Endothelial cell of umbilical vein (primary cell): Measurements from ENCODE around the gene ANKRD33. TPM values are rescaled to one million over a fixed set of nuclear protein-coding genes. Genes with fewer than 3 reads are reported as not detected.

Experiments used
- BruUV-seq: library from RNA; stranded (reverse); fragments of 400-500 nt; replicated peaks from 2 replicates; lab custom pipeline; 2021; lab: Mats Ljungman, UMichigan
- CTCF ChIA-PET: fragments of 300-600, 350-600 bp; sonication (Branson Sonifier 250); formaldehyde crosslinking; loops from one replicate; lab custom pipeline; 2021; ENCODE audit warnings: antibody characterized with exemption, inconsistent platforms; lab: Charles Lee
- POLR2A ChIA-PET: fragments of 300-600, 350-600 bp; sonication (Branson Sonifier 250); formaldehyde crosslinking; loops from one replicate; lab custom pipeline; 2021; ENCODE audit warnings: antibody characterized with exemption, inconsistent platforms; lab: Charles Lee
- DNase-seq: peaks from one replicate; pipeline ENCODE4 v3.0.0-alpha.2; 2011; ENCODE audit warnings: low read depth, low spot score
- FAIRE-seq: peaks from 2 replicates; lab custom pipeline; 2011; peaks lifted over from hg19 to GRCh38; lab: Jason Lieb, UNC
- H2AFZ ChIP-seq: 2 replicates; pipeline ENCODE4 v1.6.0; 2012; ENCODE audit warnings: low read depth, low read length, control low read depth, inconsistent platforms
- H3K27ac ChIP-seq: 2 replicates; pipeline ENCODE4 v1.5.1; 2011; ENCODE audit warnings: low read depth, mild to moderate bottlenecking, control low read depth, low read length, moderate library complexity; ENCODE audit not compliant: insufficient read depth
- H3K27me3 ChIP-seq, 2 experiments: 2 replicates each; pipeline versions ENCODE4 v1.6.0 to v1.6.1; 2011; ENCODE audit warnings: low read length in 2 of 2, mixed read lengths in 1 of 2; ENCODE audit not compliant: control insufficient read depth in 2 of 2, insufficient read depth in 2 of 2
- H3K36me3 ChIP-seq, 2 experiments: 2 replicates in 1 of 2; 3 replicates in 1 of 2; pipeline ENCODE4 v1.5.1; 2011; ENCODE audit warnings: low read length in 2 of 2, mild to moderate bottlenecking in 1 of 2, moderate library complexity in 1 of 2; ENCODE audit not compliant: control insufficient read depth in 2 of 2, insufficient read depth in 2 of 2; ENCODE audit errors: extremely low read depth in 1 of 2
- H3K4me1 ChIP-seq: 3 replicates; pipeline ENCODE4 v1.5.1; 2011; ENCODE audit warnings: mild to moderate bottlenecking, low read length; ENCODE audit not compliant: control insufficient read depth, insufficient read depth; ENCODE audit errors: extremely low read depth
- H3K4me2 ChIP-seq: 2 replicates; pipeline ENCODE4 v1.6.1; 2011; ENCODE audit warnings: low read length, control low read depth, mixed read lengths; ENCODE audit not compliant: insufficient read depth
- H3K4me3 ChIP-seq, 3 experiments: fragments of 200-600 bp in 1 of 3; sonication (generic), shearing (Covaris generic) in 1 of 3; replicated peaks in 1 of 3; 2 replicates each; pipeline ENCODE4 v1.5.1; 2011 to 2016; ENCODE audit warnings: control low read depth in 3 of 3, low read length in 3 of 3, mild to moderate bottlenecking in 2 of 3, inconsistent platforms in 1 of 3, low read depth in 1 of 3, moderate library complexity in 1 of 3; ENCODE audit not compliant: insufficient read depth in 1 of 3
- H3K79me2 ChIP-seq: 2 replicates; pipeline ENCODE4 v1.6.0; 2012; ENCODE audit warnings: low read length, inconsistent platforms; ENCODE audit not compliant: control insufficient read depth, insufficient read depth
- H3K9ac ChIP-seq: replicated peaks from 2 replicates; pipeline ENCODE3; 2011; ENCODE audit warnings: low read length, control low read depth; ENCODE audit not compliant: insufficient read depth; ENCODE audit errors: extremely low read depth
- H3K9me1 ChIP-seq: replicated peaks from 3 replicates; pipeline ENCODE4 v1.6.0; 2011; ENCODE audit warnings: mild to moderate bottlenecking, low read length; ENCODE audit not compliant: control insufficient read depth, insufficient read depth; ENCODE audit errors: extremely low read depth
- H3K9me3 ChIP-seq: replicated peaks from 2 replicates; pipeline ENCODE4 v1.5.1; 2012; ENCODE audit warnings: low read length, inconsistent platforms; ENCODE audit not compliant: control insufficient read depth, insufficient read depth
- H4K20me1 ChIP-seq: replicated peaks from 2 replicates; pipeline ENCODE3; 2011; ENCODE audit warnings: mild to moderate bottlenecking, low read length; ENCODE audit not compliant: control insufficient read depth, insufficient read depth; ENCODE audit errors: extremely low read depth
- CTCF ChIP-seq, 2 donors: IDR thresholded peaks; 1 replicate in 1 of 2; 2 replicates in 1 of 2; pipeline ENCODE4 v1.5.1; 2011; ENCODE audit warnings: low read length in 2 of 2, mild to moderate bottlenecking in 2 of 2, moderate library complexity in 2 of 2, control low read depth in 1 of 2, inconsistent platforms in 1 of 2, low read depth in 1 of 2; ENCODE audit not compliant: insufficient read depth in 1 of 2; ENCODE audit errors: extremely low read depth in 1 of 2
- EZH2 ChIP-seq: IDR thresholded peaks from 2 replicates; pipeline ENCODE4 v1.6.1; 2012; ENCODE audit warnings: borderline replicate concordance, low read depth, mild to moderate bottlenecking, moderate library complexity, low read length, inconsistent platforms; ENCODE audit not compliant: severe bottlenecking
- FOS ChIP-seq: IDR thresholded peaks from 2 replicates; pipeline ENCODE4 v1.6.1; 2011; ENCODE audit warnings: mild to moderate bottlenecking, low read length, moderate library complexity, borderline replicate concordance; ENCODE audit not compliant: insufficient read depth
- GATA2 ChIP-seq: IDR thresholded peaks from 2 replicates; pipeline ENCODE4 v1.7.0; 2011; ENCODE audit warnings: low read depth, mild to moderate bottlenecking, moderate library complexity, mixed read lengths, low read length; ENCODE audit not compliant: insufficient read length, insufficient read depth
- JUN ChIP-seq: IDR thresholded peaks from 2 replicates; pipeline ENCODE4 v1.6.1; 2011; ENCODE audit warnings: borderline replicate concordance, low read depth; ENCODE audit not compliant: insufficient read length, insufficient read depth
- MAX ChIP-seq: IDR thresholded peaks from 2 replicates; pipeline ENCODE4 v1.6.1; 2011; ENCODE audit not compliant: insufficient read depth, insufficient read length
- MYC ChIP-seq: IDR thresholded peaks from one replicate; pipeline ENCODE4 v1.6.1; 2011; ENCODE audit warnings: mild to moderate bottlenecking, low read depth, low read length
- POLR2A ChIP-seq: IDR thresholded peaks from 2 replicates; pipeline ENCODE4 v1.6.1; 2012; ENCODE audit warnings: low read depth, mild to moderate bottlenecking, control low read depth, low read length
- POLR2AphosphoS5 ChIP-seq: IDR thresholded peaks from 2 replicates; pipeline ENCODE4 v1.6.1; 2012; ENCODE audit warnings: low read depth, mild to moderate bottlenecking, control low read depth, low read length, moderate library complexity; ENCODE audit not compliant: insufficient read depth
- dilution Hi-C: fragments of 300-500 bp; cut with MboI; formaldehyde crosslinking; loops from one replicate; pipeline ENCODE4 v1.15.0; 2019; ENCODE audit warnings: low sequenced_read_pairs; ENCODE audit not compliant: extremely low pct_ligation_motif_present
- intact Hi-C: fragments of 100-400 bp; cut with micrococcal nuclease; formaldehyde crosslinking; loops from one replicate; pipeline ENCODE4 v1.10.0; 2022
- polyA plus RNA-seq, 4 experiments: library from polyadenylated mRNA; depleted of rRNA in 3 of 4; stranded (reverse) in 3 of 4; unstranded in 1 of 4; fragments of >200 nt; gene quantifications; 2 replicates each; pipeline versions ENCODE4 v1.2.1 to v1.2.3, GENCODE V29; 2011 to 2012; ENCODE audit warnings: missing spikeins in 1 of 4
- total RNA-seq: library from RNA; stranded (reverse); gene quantifications from 2 replicates; pipeline ENCODE4 v1.2.3, GENCODE V29; 2021

ANKRD33 gene
- total and polyA plus RNA-seq, 2 donors (not counting 3 experiments of a cell fraction or from before 2014, with no cell fraction given) = 0.80 to 1.2 TPM

- FAIRE-seq (no peak), DNase-seq (no peak)
- dilution Hi-C loops (no loop called here), intact Hi-C loops (no loop called here)
- Histone ChIP-seq H3K9me1 (no peaks in the 10 kb centered on the region), H4K20me1 (no peaks in the 10 kb centered on the region), H3K79me2 (no peaks in the 10 kb centered on the region), H3K9me3 (no peaks in the 10 kb centered on the region), H3K4me1 (peaks cover 33% of the 10 kb centered on the region), H3K27me3 (no peaks in the 10 kb centered on the region), H2AFZ (no peak overlapping the region), H3K27ac (no peak overlapping the region), H3K9ac (no peak overlapping the region), H3K4me2 (no peak overlapping the region), H3K4me3 (no peak overlapping the region), H3K36me3 (no peaks in the 10 kb centered on the region)
- TF ChIP-seq CTCF (IDR thresholded peaks at IDR 0.05; ENCODE audit: extremely low read depth in 1 of 2, insufficient read depth in 1 of 2, low read depth in 1 of 2, low read length in 2 of 2) = no peak
- no peak for TF ChIP-seq EZH2
- TF ChIP-seq MAX = no peak
- no peak for TF ChIP-seq GATA2
- no peak for TF ChIP-seq JUN
- TF ChIP-seq FOS = no peak
- TF ChIP-seq MYC = no peak
- TF ChIP-seq POLR2A = no peak
- TF ChIP-seq POLR2AphosphoS5 = no peak
- ChIA-PET POLR2A (no interaction called here), CTCF (interaction anchor here (1.0 to 6.1 kb wide), 5 partner anchors 21 to 135 kb away, joined by 4 to 55 read pairs (median 5); no protein-coding TSS in a partner anchor)
- no TSS peak for BruUV-seq
Observed at GRCh38 chr12:51890511-51891171, 2.7 kb downstream of the ANKRD33 start.
